Upper lobe of left lung (tissue), 6 donors: ENCODE data around the gene CDHR4. TPM values are rescaled to one million over a fixed set of nuclear protein-coding genes. Genes with fewer than 3 reads are reported as not detected.

ENCODE experiments used
- ATAC-seq, 2 donors: fragments of 200-7000 bp; cut with Tn5 transposase; one replicate each; pipeline ENCODE4 v1.9.1; 2022; ENCODE audit warnings: mild to moderate bottlenecking in 2 of 2, moderate library complexity in 2 of 2; ENCODE audit not compliant: low FRiP score in 2 of 2
- DNase-seq, 2 donors: peaks; one replicate each; pipeline ENCODE4 v3.0.0-alpha.2; 2019 to 2020
- H3K27ac ChIP-seq, 4 donors: fragments of 200-600 bp; sonication (generic); one replicate each; pipeline ENCODE4 v1.5.1; 2016 to 2019
- H3K27me3 ChIP-seq, 4 donors: fragments of 200-600 bp; sonication (generic); one replicate each; pipeline ENCODE4 v1.5.1; 2017 to 2019
- H3K36me3 ChIP-seq, 4 donors: fragments of 200-600 bp; sonication (generic); one replicate each; pipeline ENCODE4 v1.5.1; 2016 to 2019
- H3K4me1 ChIP-seq, 4 donors: fragments of 200-600 bp; sonication (generic); one replicate each; pipeline ENCODE4 v1.5.1; 2018 to 2019
- H3K4me3 ChIP-seq, 4 donors: fragments of 200-600 bp; sonication (generic); one replicate each; pipeline ENCODE4 v1.5.1; 2017 to 2019; ENCODE audit warnings: mild to moderate bottlenecking in 2 of 4, moderate library complexity in 1 of 4
- H3K9me3 ChIP-seq, 4 donors: fragments of 200-600 bp; sonication (generic); one replicate each; pipeline ENCODE4 v1.5.1; 2018 to 2019
- EP300 ChIP-seq, 4 donors: sonication (generic); formaldehyde crosslinking; IDR thresholded peaks; one replicate each; pipeline ENCODE4 v1.5.1; 2017; ENCODE audit warnings: antibody characterized with exemption in 4 of 4, control low read depth in 2 of 4
- POLR2A ChIP-seq, 4 donors: fragments of 450-650 bp; IDR thresholded peaks; one replicate each; pipeline ENCODE4 v1.5.1; 2016 to 2017; ENCODE audit warnings: antibody characterized with exemption in 4 of 4, mild to moderate bottlenecking in 2 of 4
- POLR2AphosphoS5 ChIP-seq, 2 donors: sonication (generic); formaldehyde crosslinking; IDR thresholded peaks; one replicate each; pipeline ENCODE4 v1.5.1; 2017; ENCODE audit warnings: antibody characterized with exemption in 2 of 2
- WGBS, 2 donors: methylation state at CpG; one replicate each; pipeline ENCODE4 v1.1.5; 2017 to 2018; 5-methylcytosine and 5-hydroxymethylcytosine counted together
- total RNA-seq, 6 donors: library from RNA; depleted of rRNA in 4 of 6; stranded (reverse); fragments of >200 nt in 4 of 6; gene quantifications; one replicate each; pipeline versions ENCODE4 v1.1.0 to v1.2.1, GENCODE V29; 2016 to 2021
- TF ChIP-seq, protein P1 (sequence below), 6 experiments: fragments of 450-650 bp in 4 of 6; fragments of 200-600 bp in 2 of 6; sonication (generic) in 2 of 6; IDR thresholded peaks; one replicate each; pipeline ENCODE4 v1.5.1; 2016 to 2019; ENCODE audit warnings: antibody characterized with exemption in 6 of 6
- donor health status: DM: no; HTN: no; CAD: no; lungs with moderate emphysema.
- donor health status: DM: no; HTN: yes; CAD: no; lungs with severe emphysema.

Gene CDHR4
- total RNA-seq, 6 donors from 2014 or later: 0.66 to 21.9 (median 7.0) TPM

DNA sequence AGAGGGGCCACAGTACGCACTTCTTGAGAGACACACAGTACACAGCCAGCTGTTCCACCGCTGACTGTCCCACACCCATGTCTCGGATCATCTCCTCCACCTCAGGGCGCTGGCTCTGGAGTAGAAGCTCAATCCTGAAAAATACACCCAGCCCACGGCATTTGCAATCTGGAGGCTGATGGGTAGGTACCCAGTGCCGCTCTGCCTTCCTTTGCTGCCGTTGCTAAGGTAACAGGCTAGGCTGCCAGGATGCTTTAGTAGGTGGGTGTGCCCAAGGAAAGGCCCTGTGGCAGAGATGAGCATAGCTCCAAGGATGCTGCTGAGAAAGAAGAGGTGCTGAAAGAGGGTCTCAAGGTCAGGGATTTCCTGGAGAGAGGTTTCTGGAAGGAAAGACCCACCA, 42.1 kb upstream of the CDHR4 start:
- Histone ChIP-seq H3K27me3 (no peaks in the 10 kb centered on the region), H3K27ac (no peak overlapping the region), H3K36me3 (no peaks in the 10 kb centered on the region), H3K4me1 (peaks cover 6 to 13% (median 8%) of the 10 kb centered on the region in 4 donors), H3K9me3 (no peaks in the 10 kb centered on the region), H3K4me3 (no peak overlapping the region)
- WGBS, 2 donors: 93 to 97% methylated on average over 7 of the region's 7 CpGs
- ATAC-seq: no peak
- no peak for DNase-seq
- TF ChIP-seq POLR2AphosphoS5 (IDR thresholded peaks at IDR 0.05) (no peak), EP300 (IDR thresholded peaks at IDR 0.05) (no peak), POLR2A (IDR thresholded peaks at IDR 0.05) (no peak)
- TF ChIP-seq, protein P1, sequence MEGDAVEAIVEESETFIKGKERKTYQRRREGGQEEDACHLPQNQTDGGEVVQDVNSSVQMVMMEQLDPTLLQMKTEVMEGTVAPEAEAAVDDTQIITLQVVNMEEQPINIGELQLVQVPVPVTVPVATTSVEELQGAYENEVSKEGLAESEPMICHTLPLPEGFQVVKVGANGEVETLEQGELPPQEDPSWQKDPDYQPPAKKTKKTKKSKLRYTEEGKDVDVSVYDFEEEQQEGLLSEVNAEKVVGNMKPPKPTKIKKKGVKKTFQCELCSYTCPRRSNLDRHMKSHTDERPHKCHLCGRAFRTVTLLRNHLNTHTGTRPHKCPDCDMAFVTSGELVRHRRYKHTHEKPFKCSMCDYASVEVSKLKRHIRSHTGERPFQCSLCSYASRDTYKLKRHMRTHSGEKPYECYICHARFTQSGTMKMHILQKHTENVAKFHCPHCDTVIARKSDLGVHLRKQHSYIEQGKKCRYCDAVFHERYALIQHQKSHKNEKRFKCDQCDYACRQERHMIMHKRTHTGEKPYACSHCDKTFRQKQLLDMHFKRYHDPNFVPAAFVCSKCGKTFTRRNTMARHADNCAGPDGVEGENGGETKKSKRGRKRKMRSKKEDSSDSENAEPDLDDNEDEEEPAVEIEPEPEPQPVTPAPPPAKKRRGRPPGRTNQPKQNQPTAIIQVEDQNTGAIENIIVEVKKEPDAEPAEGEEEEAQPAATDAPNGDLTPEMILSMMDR (IDR thresholded peaks at IDR 0.05): no peak

DNA sequence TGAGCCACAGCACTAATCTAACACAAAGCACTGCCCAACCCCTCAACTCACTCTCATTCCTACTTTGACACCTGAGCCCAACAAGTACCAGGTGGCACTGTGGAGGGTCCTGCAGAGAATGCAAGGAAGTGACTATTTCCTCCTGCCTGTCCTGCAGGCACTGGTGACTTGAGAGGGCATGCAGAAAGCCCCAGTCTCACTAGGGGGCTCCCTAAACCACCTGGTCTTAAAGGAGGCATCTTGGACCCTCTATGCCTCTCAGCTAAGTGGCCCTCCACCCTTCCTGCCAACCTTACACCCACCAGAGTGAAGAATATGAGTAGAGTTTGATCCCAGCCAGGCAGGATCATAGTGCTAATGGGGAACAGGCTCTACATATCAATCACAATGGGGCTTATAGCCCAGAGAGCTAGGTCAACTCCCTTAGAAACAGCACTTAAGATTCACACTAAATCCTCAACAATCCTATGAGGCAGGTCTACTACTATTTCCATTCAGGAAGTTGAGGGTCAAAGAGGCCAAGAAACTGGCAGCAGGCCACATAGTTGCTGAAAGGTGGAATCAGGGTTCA, 41.5 kb upstream of the CDHR4 start:
- DNase-seq (no peak), ATAC-seq (no peak)
- TF ChIP-seq POLR2A (IDR thresholded peaks at IDR 0.05): no peak
- TF ChIP-seq EP300 (IDR thresholded peaks at IDR 0.05): no peak
- TF ChIP-seq POLR2AphosphoS5 (IDR thresholded peaks at IDR 0.05): no peak
- TF ChIP-seq, protein P1 (IDR thresholded peaks at IDR 0.05): peak in 1 of 6 experiments; percentile 13
- Histone ChIP-seq H3K36me3 (no peaks in the 10 kb centered on the region), H3K27me3 (no peaks in the 10 kb centered on the region), H3K27ac (no peak overlapping the region), H3K4me3 (no peak overlapping the region), H3K9me3 (no peaks in the 10 kb centered on the region), H3K4me1 (peaks cover 6 to 13% (median 8%) of the 10 kb centered on the region in 4 donors)

DNA sequence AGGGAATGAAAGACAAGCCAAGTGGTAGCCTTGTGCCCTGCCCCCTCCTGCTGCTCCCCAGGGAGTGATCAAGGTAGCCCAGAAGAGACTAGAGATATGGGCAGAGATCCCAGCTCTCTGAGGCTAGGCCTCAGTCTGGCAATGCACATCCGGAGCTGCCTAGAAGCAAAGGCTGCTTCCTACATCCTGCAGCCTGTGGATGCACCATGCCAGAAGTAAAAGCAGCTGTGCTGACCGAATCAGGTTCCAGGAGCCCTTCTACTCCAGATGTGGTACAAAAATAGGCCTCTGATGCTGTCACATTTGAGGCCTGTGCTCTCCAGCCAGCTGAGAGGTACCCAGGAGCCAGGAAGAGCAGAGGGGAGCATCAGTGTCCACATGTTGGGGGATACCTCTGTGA, 40.7 kb upstream of the CDHR4 start:
- no peak for DNase-seq
- WGBS, 2 donors: 49 to 69% methylated on average over 2 of the region's 2 CpGs
- H3K4me3 ChIP-seq: no peak overlapping the region
- H3K9me3 ChIP-seq: no peaks in the 10 kb centered on the region
- no peaks in the 10 kb centered on the region for H3K27me3 ChIP-seq
- no peak for TF ChIP-seq POLR2A (IDR thresholded peaks at IDR 0.05)
- TF ChIP-seq, protein P1 (IDR thresholded peaks at IDR 0.05): no peak
- TF ChIP-seq EP300 (IDR thresholded peaks at IDR 0.05): no peak
- TF ChIP-seq POLR2AphosphoS5 (IDR thresholded peaks at IDR 0.05): no peak
- no peak for ATAC-seq
- no peak overlapping the region for H3K27ac ChIP-seq
- peaks cover 6 to 13% (median 8%) of the 10 kb centered on the region in 4 donors for H3K4me1 ChIP-seq
- H3K36me3 ChIP-seq: no peaks in the 10 kb centered on the region

DNA sequence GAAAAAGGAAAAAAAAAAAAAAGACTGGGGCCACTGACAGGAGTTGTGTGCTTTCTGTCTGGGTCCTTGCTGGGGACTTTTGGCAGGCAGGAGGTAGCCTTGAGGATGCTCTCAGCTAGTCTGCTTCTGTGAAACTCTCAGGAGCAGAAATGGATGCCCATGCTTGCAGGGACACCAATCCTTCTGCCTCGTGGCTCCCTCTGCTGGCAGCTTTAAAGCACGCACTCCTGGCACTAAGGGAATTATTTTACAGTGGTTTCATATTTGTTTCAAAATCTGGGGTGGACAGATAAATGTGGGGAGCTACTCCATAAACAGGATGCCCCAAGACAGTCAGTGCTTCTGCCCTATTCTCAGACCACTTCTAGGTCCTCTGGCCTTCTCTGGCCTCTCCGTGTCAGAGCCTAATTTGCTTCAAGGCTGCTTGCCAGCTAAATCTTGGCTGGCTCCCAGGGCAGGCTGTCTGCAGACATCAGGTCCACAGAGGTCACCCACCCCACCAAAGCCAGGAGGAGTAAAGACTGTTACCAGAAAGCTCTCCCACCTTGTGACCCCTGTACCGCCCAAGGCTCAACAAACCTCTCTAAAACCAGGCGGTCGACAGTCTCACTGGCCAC, 39.6 kb upstream of the CDHR4 start:
- ATAC-seq (peak; percentile 82 to 93), DNase-seq (peak in 1 of 2 donors; percentile 83)
- peaks cover 6 to 13% (median 8%) of the 10 kb centered on the region in 4 donors for H3K4me1 ChIP-seq
- WGBS, 2 donors: 31 to 32% methylated on average over 6 of the region's 6 CpGs
- no peaks in the 10 kb centered on the region for H3K9me3 ChIP-seq
- no peaks in the 10 kb centered on the region for H3K36me3 ChIP-seq
- no peak overlapping the region for H3K4me3 ChIP-seq
- no peak for TF ChIP-seq POLR2A (IDR thresholded peaks at IDR 0.05)
- no peak for TF ChIP-seq EP300 (IDR thresholded peaks at IDR 0.05)
- TF ChIP-seq, protein P1 (IDR thresholded peaks at IDR 0.05): peak; percentile 79 to 90 (median 88)
- no peak for TF ChIP-seq POLR2AphosphoS5 (IDR thresholded peaks at IDR 0.05)
- H3K27me3 ChIP-seq: no peaks in the 10 kb centered on the region
- H3K27ac ChIP-seq: peak overlapping the region in 2 of 4 donors; percentile 23 to 24

DNA sequence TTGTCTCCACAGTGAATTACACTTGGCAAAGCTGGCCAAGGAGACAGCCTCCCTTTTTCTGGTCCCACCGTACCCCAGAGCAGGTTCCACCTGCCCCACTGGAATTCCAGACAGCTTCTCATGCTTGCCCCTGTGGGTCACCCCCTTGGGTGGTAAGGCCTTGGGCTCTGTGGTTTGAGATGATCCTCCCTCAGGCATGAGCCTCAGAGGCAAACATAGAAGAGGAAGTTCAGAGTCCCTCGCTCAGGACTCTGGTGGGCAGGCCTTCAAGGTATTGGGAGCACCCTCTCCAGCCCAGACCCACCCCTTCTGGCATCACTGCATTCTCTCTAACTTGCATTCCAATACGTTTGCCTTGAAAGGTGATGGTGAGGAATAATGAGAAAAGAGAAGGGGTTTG, 31.7 kb upstream of the CDHR4 start:
- Histone ChIP-seq H3K4me1 (no peaks in the 10 kb centered on the region), H3K27ac (no peak overlapping the region), H3K27me3 (no peaks in the 10 kb centered on the region), H3K9me3 (no peaks in the 10 kb centered on the region), H3K4me3 (no peak overlapping the region), H3K36me3 (peaks cover 0 to 8% (median 0%) of the 10 kb centered on the region in 4 donors)
- no peak for ATAC-seq
- TF ChIP-seq POLR2AphosphoS5 (IDR thresholded peaks at IDR 0.05) (no peak), POLR2A (IDR thresholded peaks at IDR 0.05) (no peak), EP300 (IDR thresholded peaks at IDR 0.05) (no peak)
- TF ChIP-seq, protein P1 (IDR thresholded peaks at IDR 0.05): no peak
- no peak for DNase-seq
- 50 to 84% methylated on average over 3 of the region's 3 CpGs for WGBS, 2 donors
